GM21390 (cell line): Measurements from ENCODE around the gene POLG.

ENCODE experiments used
- ATAC-seq: cut with Tn5 transposase; IDR thresholded peaks from one replicate; pipeline ENCODE4 v1.9.1; 2021; ENCODE audit not compliant: unreplicated experiment

POLG gene

DNA sequence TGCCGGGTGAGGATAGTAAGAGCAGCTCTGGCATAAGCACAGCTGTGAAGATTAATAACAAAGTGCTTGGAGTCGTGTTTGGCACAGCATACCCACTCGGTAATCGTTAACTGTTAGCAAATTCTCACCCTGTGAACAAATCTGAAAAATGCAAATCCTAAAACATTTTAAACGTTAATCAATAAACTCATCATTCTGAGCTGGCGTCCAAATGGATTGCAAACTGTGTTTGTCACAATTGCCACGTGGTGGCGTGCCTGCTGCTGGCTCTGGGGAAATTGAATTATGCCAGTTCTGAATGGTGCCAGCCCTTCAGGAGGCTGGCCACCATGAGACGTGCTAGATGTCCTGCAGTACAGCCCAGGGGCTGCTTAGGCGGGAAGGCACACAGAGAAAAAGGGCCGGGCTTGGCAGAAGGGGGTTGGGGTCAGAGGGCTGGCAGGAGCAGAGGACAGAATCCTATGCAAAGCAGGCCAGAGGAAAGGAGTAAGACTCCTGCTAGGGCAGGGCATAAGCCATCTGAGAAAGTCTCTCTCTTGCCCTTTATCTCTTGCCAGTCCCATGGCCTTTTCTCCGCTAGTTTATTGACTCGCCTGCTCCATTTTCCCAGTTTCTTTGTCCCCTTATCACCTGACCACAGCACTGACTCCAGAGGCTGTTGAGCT is 22.1 kb upstream of the POLG start:
- no peak for ATAC-seq

- no peak for ATAC-seq
Observed at GRCh38 chr15:89353991-89354390, 19.4 kb upstream of the POLG start.

DNA sequence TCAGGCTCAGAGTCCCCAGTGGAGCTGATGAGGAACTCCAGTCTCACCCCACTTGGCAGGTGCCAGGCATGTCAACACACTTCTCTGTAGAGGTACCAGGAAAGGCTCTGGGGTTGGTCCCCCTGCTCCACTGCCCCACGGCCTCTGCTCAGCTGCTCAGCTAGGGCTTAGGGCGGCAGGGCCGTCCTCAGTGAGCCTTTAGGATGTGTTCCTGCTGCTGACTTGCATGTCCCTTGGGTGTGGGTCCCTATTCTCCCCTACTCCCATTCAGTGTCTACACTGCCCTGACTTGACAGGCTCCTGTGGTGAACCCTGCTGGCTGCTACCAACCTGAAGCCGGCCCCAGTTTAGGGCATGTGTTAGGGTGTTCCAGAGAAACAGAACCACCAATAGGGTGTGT is 17.9 kb upstream of the POLG start:
- no peak for ATAC-seq

DNA sequence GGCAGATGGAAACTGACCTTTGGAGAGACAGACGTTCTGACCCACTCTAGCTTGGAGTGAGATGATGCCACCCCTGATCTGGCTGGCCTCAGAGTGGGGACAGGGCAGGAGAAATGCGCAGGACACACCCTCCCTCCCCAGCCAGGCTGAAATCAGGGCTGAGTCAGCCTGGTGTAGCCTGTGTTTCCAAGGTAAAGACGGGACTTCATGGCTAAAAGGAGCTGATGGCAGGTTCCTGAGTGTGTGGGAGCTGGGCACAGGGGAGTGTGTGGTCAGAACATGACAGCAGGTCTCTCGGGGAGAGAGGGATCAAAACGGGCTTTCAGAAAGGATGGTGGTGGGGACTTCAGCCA is 14.6 kb upstream of the POLG start:
- ATAC-seq = no peak

- no peak for ATAC-seq
Observed at GRCh38 chr15:89346516-89347231, 12.1 kb upstream of the POLG start.

- ATAC-seq = no peak
Observed at GRCh38 chr15:89345248-89345647, 10.6 kb upstream of the POLG start.

DNA sequence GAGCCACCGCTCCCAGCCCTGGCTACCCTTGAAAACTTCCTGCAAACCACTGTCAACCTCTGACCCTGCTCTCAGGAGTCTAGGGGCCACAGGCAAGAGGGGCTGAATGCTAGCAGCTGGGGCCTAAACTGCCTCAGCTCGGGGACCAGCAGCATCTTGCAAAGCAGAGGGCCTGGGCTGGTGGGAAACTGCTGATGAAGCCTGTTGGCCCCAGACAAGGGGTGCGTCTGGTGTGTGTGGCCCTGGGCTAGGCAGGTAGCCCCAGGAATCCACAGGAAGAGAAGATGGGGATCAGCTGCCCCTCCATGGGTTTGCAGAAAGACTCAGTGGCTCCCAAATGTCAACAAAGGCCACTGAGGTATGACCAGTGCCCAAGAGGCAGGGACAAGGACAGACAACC is 8.2 kb upstream of the POLG start:
- ATAC-seq = no peak

- no peak for ATAC-seq
Observed at GRCh38 chr15:89341316-89342005, 6.8 kb upstream of the POLG start.

- ATAC-seq = no peak
Observed at GRCh38 chr15:89340573-89340972, 5.9 kb upstream of the POLG start.

DNA sequence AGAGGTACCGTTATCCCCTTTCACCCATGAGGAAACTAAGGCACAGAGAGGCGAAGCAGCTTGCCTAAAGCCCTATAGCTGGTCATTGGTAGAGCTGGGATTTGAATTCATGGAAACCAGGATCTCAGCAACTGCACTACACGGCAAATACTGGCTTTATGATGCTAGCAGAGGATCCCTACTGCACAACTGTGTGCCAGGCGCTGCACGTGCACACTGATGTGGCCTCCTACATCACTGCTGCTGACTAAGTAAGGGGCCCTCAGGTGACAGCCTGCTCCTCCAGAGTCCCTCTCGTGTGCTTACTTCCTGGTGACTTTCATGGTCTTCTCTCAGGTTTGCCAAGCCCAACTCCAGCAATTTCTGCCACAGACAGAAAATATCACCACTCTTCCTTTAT is 3.4 kb upstream of the POLG start:
- no peak for ATAC-seq

GRCh38 chr15:89335298-89336041 is 846 bp upstream of the POLG start:
- ATAC-seq = peak; percentile 20

DNA sequence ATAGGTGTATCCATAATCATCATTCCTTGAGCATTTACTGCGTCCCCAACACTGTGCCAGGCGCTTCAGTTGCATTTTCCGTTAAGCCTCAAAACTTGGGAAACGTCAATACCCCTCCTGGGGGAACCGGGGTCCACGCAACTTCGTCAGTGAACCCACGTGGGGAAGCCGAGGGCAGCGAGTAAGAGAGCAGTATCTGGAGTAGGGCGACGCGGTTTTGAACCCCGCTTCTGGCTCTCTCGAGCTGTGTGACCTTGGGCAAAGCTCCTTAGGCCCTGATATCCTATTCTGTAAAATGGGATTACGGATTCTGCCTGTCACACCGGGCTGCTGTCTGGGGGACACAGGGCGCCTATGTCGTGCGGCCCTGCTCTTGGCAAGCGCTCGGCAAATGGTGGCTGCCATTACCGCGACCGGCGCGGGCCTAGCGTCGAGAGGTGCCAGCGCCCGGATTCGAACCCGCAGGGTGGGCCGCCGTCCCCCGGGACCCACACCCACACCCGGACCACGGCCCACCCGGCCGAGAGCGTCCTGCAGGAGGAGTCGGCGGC is 590 bp downstream of the POLG start:
- ATAC-seq = peak; percentile 27

- no peak for ATAC-seq
Observed at GRCh38 chr15:89333011-89333860, 1.4 kb downstream of the POLG start.

- no peak for ATAC-seq
Observed at GRCh38 chr15:89332446-89332845, 2.2 kb downstream of the POLG start.

GRCh38 chr15:89330881-89331595 is 3.6 kb downstream of the POLG start:
- no peak for ATAC-seq

- ATAC-seq = no peak
Observed at GRCh38 chr15:89330119-89330518, 4.5 kb downstream of the POLG start.

- no peak for ATAC-seq
Observed at GRCh38 chr15:89329329-89330084, 5.1 kb downstream of the POLG start.

DNA sequence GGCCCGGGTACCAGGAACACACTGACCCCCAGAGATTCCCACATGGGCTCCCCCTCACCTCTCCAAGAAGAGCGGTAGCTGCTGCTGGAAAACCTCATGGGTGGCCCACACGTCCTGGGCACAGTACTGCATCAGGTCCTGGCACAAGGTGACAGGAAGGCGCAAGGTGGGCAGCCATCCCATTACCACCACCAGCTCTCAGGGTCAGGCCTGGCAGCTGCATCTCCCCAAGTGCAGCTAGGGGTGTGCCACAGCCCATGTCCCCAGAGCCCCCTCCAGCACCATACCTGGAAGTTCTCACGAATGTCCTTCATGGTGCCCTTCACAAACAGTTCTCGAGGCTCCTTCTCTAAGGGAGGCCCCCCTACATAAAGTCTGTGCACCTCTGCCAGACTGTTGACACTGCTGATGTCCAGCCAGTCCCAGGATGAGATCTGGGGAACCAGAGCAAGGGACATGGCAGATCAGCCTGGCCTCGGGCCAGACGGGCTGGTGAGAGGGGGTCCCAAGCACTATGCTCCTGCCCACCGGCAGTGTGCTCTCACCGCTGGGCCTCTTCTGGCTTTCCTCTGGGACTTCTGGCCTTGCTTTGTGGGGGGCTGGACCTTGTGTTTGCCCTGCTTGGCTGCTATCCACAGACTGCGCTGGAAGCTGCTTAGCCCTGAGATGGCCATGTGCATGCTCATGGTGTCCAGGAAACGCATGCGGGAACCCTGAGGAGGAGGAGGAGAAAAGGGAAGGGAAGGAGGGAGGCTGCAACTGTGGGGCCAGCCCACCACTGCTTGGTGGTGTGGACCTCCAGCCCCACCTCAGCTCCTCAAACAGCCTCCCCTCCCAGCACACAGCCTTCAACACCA is 6.0 kb downstream of the POLG start:
- no peak for ATAC-seq
